Measurements from ENCODE around the gene OBP2A. TPM values are rescaled to one million over a fixed set of nuclear protein-coding genes. Genes with fewer than 3 reads are reported as not detected.

The OBP2A gene
- total and polyA plus RNA-seq, 2 donors (not counting 1 experiment from before 2014, with no cell fraction given): not detected

GRCh38 chr9:135563858-135564257 lies 17.9 kb downstream of the OBP2A start:
- H3K9me3 ChIP-seq (ENCODE audit: control extremely low read depth in 1 of 3, control insufficient read depth in 2 of 3, insufficient read depth in 1 of 3, low read length in 2 of 3): peaks cover 0 to 4% (median 0%) of the 10 kb centered on the region in 3 donors
- no peak overlapping the region for H3K4me3 ChIP-seq (ENCODE audit: control extremely low read depth in 1 of 5, extremely low read depth in 1 of 5, insufficient read depth in 1 of 5, low read depth in 2 of 5, low read length in 4 of 5)
- intact Hi-C loops (cut with micrococcal nuclease): no loop called here
- Mint-ChIP-seq H3K9me3 (ENCODE audit: insufficient read depth) (no peaks in the 10 kb centered on the region), H3K4me1 (no peaks in the 10 kb centered on the region), H3K27me3 (peaks cover 10% of the 10 kb centered on the region), H3K4me3 (no peak overlapping the region), H3K27ac (no peak overlapping the region)
- DNase-seq: no peak
- H3K27me3 ChIP-seq (replicated peaks in 1 of 4; ENCODE audit: control extremely low read depth in 1 of 4, control insufficient read depth in 3 of 4, insufficient read depth in 4 of 4, low read length in 3 of 4): peaks cover 0 to 2% (median under 1%) of the 10 kb centered on the region in 4 experiments
- H3K79me2 ChIP-seq (ENCODE audit: control insufficient read depth, insufficient read depth, low read length): no peaks in the 10 kb centered on the region
- CTCF ChIA-PET: no interaction called here
- POLR2A ChIA-PET: no interaction called here
- no peaks in the 10 kb centered on the region for H3K4me1 ChIP-seq (ENCODE audit: control insufficient read depth in 2 of 2, insufficient read depth in 2 of 2, low read length in 2 of 2)
- no peak overlapping the region for H3K9ac ChIP-seq (ENCODE audit: low read length)
- no peak for ATAC-seq (ENCODE audit: low read depth)
- WGBS (ENCODE audit: insufficient coverage): 84% methylated on average over 8 of the region's 12 CpGs
- no peaks in the 10 kb centered on the region for H4K20me1 ChIP-seq (ENCODE audit: control insufficient read depth, insufficient read depth, low read length, poor library complexity, severe bottlenecking)
- TF ChIP-seq EZH2 (IDR thresholded peaks at IDR 0.05; ENCODE audit: borderline replicate concordance, insufficient read depth, low read depth, low read length, poor library complexity, severe bottlenecking) (no peak), CTCF (IDR thresholded peaks at IDR 0.05) (no peak)
- no peak overlapping the region for H3K4me2 ChIP-seq (replicated peaks; ENCODE audit: low read depth, low read length, poor library complexity, severe bottlenecking)
- no peak overlapping the region for H3K27ac ChIP-seq (ENCODE audit: low read length in 2 of 2)
- no peaks in the 10 kb centered on the region for H3K36me3 ChIP-seq (replicated peaks in 1 of 2; ENCODE audit: control extremely low read depth in 1 of 2, control insufficient read depth in 1 of 2, extremely low read depth in 1 of 2, insufficient read depth in 2 of 2, low read length in 1 of 2)
- H2AFZ ChIP-seq (ENCODE audit: insufficient read depth, low read depth, low read length, poor library complexity, severe bottlenecking): no peak overlapping the region

GRCh38 chr9:135565141-135565628 lies 19.3 kb downstream of the OBP2A start:
- Mint-ChIP-seq H3K4me1 (no peaks in the 10 kb centered on the region), H3K9me3 (ENCODE audit: insufficient read depth) (peaks cover 4% of the 10 kb centered on the region), H3K27me3 (peaks cover 5% of the 10 kb centered on the region), H3K4me3 (no peak overlapping the region), H3K27ac (no peak overlapping the region)
- Histone ChIP-seq H2AFZ (ENCODE audit: insufficient read depth, low read depth, low read length, poor library complexity, severe bottlenecking) (no peak overlapping the region), H3K4me1 (ENCODE audit: control insufficient read depth in 2 of 2, insufficient read depth in 2 of 2, low read length in 2 of 2) (no peaks in the 10 kb centered on the region), H3K4me2 (replicated peaks; ENCODE audit: low read depth, low read length, poor library complexity, severe bottlenecking) (no peak overlapping the region), H4K20me1 (ENCODE audit: control insufficient read depth, insufficient read depth, low read length, poor library complexity, severe bottlenecking) (no peaks in the 10 kb centered on the region), H3K79me2 (ENCODE audit: control insufficient read depth, insufficient read depth, low read length) (no peaks in the 10 kb centered on the region), H3K27me3 (replicated peaks in 1 of 4; ENCODE audit: control extremely low read depth in 1 of 4, control insufficient read depth in 3 of 4, insufficient read depth in 4 of 4, low read length in 3 of 4) (peaks cover 0 to 2% (median 0%) of the 10 kb centered on the region in 4 experiments), H3K36me3 (replicated peaks in 1 of 2; ENCODE audit: control extremely low read depth in 1 of 2, control insufficient read depth in 1 of 2, extremely low read depth in 1 of 2, insufficient read depth in 2 of 2, low read length in 1 of 2) (no peaks in the 10 kb centered on the region), H3K9me3 (ENCODE audit: control extremely low read depth in 1 of 3, control insufficient read depth in 2 of 3, insufficient read depth in 1 of 3, low read length in 2 of 3) (peaks cover 0 to 4% (median 0%) of the 10 kb centered on the region in 3 donors), H3K9ac (ENCODE audit: low read length) (no peak overlapping the region), H3K4me3 (ENCODE audit: control extremely low read depth in 1 of 5, extremely low read depth in 1 of 5, insufficient read depth in 1 of 5, low read depth in 2 of 5, low read length in 4 of 5) (no peak overlapping the region), H3K27ac (ENCODE audit: low read length in 2 of 2) (no peak overlapping the region)
- no peak for ATAC-seq (ENCODE audit: low read depth)
- intact Hi-C loops (cut with micrococcal nuclease): no loop called here
- TF ChIP-seq CTCF (IDR thresholded peaks at IDR 0.05) (no peak), EZH2 (IDR thresholded peaks at IDR 0.05; ENCODE audit: borderline replicate concordance, insufficient read depth, low read depth, low read length, poor library complexity, severe bottlenecking) (no peak)
- 72% methylated on average over 9 of the region's 9 CpGs for WGBS (ENCODE audit: insufficient coverage)
- no peak for DNase-seq
- ChIA-PET CTCF (no interaction called here), POLR2A (no interaction called here)
